ENCODE results near the gene ALDH16A1.
"Not testable (repeated sequence)": the region's sequence is repeated elsewhere in the genome, so short reads cannot be mapped to it uniquely, and the experiment has no call there.

Gene ALDH16A1

GRCh38 chr19:49441210-49441959 is 11.6 kb upstream of the ALDH16A1 start, which contains the start of gene SLC17A7:
Gene SLC17A7, minus strand, starts transcription at chr19:49441527. Its CDS starts 148 bp downstream, at chr19:49441379.
- Histone ChIP-seq H3K4me3 (peak within 1 kb of the TSS; percentile 80), H3K27ac (peak within 1 kb of the TSS in 1 of 2 donors; percentile 90)
- DNase-seq (ENCODE audit: low spot score) = no peak
- no peak for TF ChIP-seq CTCF (IDR thresholded peaks at IDR 0.05)

DNA sequence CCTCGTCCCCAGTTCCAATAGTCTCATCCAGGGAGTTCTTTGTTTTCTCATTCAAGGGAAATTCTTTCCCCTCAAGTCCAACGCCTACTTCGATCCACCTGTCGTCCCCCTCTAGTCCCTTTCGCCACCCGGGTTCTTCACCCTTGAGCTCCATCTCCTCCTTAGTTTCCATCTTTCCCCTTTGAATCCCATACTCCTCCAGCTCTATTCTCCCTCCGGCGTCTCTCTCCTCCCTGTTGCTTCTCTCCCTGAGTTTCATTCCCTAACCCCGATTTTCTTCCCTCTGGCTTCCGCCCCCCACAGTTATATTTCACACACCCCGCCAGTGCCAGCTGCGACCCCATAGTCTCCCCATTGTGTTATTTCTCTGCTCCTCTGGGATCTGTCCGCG is 11.1 kb upstream of the ALDH16A1 start:
- Histone ChIP-seq H3K4me3 (peak overlapping the region; percentile 80), H3K27ac (peak overlapping the region in 1 of 2 donors; percentile 90)
- TF ChIP-seq CTCF (IDR thresholded peaks at IDR 0.05) = no peak
- no peak for DNase-seq (ENCODE audit: low spot score)

GRCh38 chr19:49442354-49442753 is 10.7 kb upstream of the ALDH16A1 start:
- no peak for TF ChIP-seq CTCF (IDR thresholded peaks at IDR 0.05)
- H3K4me3 ChIP-seq = peak overlapping the region; percentile 80
- DNase-seq (ENCODE audit: low spot score) = no peak
- H3K27ac ChIP-seq = peak overlapping the region in 1 of 2 donors; percentile 90

DNA sequence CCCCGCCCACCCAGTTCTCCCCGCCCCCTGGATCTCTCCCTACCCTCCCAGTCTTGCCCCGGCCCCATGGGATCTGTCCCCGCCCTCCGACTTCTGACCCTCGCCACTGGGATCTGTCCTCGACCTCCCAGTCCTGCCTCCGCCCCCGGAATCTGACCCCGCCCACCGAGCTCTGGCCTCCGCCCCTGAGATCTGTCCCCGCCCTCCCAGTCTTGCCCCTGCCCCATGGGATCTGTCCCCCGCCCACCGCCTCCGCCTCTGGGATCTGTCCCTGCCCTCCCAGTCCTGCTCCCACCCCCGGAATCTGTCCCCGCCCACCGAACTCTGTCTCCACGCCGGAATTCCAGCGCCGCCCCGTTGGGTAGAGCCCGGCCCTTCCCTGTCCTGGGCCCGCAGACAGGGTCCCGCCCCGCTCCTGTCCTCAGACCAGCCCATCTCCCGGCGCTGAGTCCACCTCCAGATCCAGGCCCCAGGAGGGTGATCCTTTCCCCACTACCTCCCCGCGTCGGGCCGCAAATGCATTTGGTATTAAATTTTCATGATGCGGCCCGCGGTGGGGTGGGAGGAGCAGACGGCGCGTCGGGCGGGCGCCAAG is 10.2 kb upstream of the ALDH16A1 start:
- Histone ChIP-seq H3K27ac (peak overlapping the region; percentile 64 to 90), H3K4me3 (peak overlapping the region; percentile 80)
- TF ChIP-seq CTCF (IDR thresholded peaks at IDR 0.05) = no peak
- DNase-seq (ENCODE audit: low spot score) = peak; percentile 96

GRCh38 chr19:49443366-49444099 is 9.5 kb upstream of the ALDH16A1 start:
- peak; percentile 94 for DNase-seq (ENCODE audit: low spot score)
- Histone ChIP-seq H3K27ac (peak overlapping the region; percentile 64 to 90), H3K4me3 (peak overlapping the region; percentile 80)
- peak; percentile 90 for TF ChIP-seq CTCF (IDR thresholded peaks at IDR 0.05)

DNA sequence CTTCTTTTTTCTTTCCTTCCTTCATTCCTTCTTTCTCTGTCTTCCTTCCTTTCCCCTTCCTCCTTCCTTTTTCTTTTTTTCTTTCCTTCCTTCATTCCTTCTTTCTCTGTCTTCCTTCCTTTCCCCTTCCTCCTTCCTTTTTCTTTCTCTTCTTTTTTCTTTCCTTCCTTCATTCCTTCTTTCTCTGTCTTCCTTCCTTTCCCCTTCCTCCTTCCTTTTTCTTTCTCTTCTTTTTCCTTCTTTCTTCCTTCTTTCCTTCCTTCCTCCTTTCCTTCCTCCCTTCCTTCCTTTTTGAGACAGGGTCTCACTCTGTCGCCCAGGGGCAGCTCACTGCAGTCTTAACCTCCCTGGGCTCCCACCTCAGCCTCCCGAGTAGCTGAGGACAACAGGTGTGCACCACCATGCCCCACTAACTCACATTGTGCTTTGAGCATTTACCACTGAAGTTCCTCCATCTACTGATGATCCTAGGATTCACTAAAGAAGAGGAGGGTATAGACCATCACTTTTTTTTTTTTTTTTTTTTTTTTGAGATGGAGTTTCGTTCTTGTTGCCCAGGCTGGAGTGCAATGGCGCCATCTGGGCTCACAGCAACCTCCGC is 8.8 kb upstream of the ALDH16A1 start:
- H3K4me3 ChIP-seq; DNase-seq (ENCODE audit: low spot score); H3K27ac ChIP-seq: not testable (repeated sequence)

DNA sequence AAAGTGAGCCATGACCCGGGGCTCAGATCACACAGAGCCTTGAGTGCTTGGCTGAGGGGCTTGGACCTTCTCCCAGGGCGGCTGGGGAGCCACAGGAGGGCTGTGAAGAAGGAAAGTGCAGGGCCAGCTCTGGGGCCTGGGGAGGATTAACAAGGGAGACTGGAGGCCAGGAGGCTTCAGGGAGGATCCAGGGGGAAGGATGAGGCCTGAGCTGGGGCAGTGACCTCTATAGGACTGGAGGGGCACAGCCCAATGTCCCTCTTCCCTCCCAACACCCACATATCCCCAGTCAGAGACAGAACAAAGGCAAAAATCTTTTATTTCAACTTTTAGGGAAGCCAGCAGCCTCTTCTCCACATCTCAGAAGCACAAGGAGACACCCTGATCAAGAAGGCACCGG is 7.0 kb upstream of the ALDH16A1 start:
- Histone ChIP-seq H3K4me3 (no peak overlapping the region), H3K27ac (no peak overlapping the region)
- TF ChIP-seq CTCF (IDR thresholded peaks at IDR 0.05) = no peak
- DNase-seq (ENCODE audit: low spot score) = no peak
